Stimulated activated naive CD8-positive, alpha-beta T cell treated with anti-CD3 and anti-CD28 coated beads, Interleukin-15, Interleukin-2, amounts not matched to agents 100 ng/mL and 50 ng/mL, for 24 hours (primary cell): Measurements from ENCODE around the gene GTF2E1.
"Not testable (repeated sequence)": the region's sequence is repeated elsewhere in the genome, so short reads cannot be mapped to it uniquely, and the experiment has no call there.

ENCODE experiments used
- H3K27ac Mint-ChIP-seq: one replicate; pipeline ENCODE4 v1.8.0; 2021; ENCODE audit warnings: mild to moderate bottlenecking, mixed read lengths
- H3K27me3 Mint-ChIP-seq: one replicate; pipeline ENCODE4 v1.8.0; 2021; ENCODE audit warnings: mixed read lengths
- H3K36me3 Mint-ChIP-seq: one replicate; pipeline ENCODE4 v1.8.0; 2021; ENCODE audit warnings: low read depth, mixed read lengths
- H3K4me1 Mint-ChIP-seq: one replicate; pipeline ENCODE4 v1.8.0; 2021; ENCODE audit warnings: low read depth, mixed read lengths
- H3K4me3 Mint-ChIP-seq: one replicate; pipeline ENCODE4 v1.8.0; 2021; ENCODE audit warnings: mild to moderate bottlenecking, mixed read lengths
- H3K9me3 Mint-ChIP-seq: one replicate; pipeline ENCODE4 v1.8.0; 2021; ENCODE audit warnings: mixed read lengths

Gene GTF2E1

GRCh38 chr3:120769436-120769835 is 26.9 kb downstream of the GTF2E1 start:
- H3K4me3 Mint-ChIP-seq: no peak overlapping the region
- no peak overlapping the region for H3K27ac Mint-ChIP-seq
- peaks cover 17% of the 10 kb centered on the region for H3K36me3 Mint-ChIP-seq
- no peaks in the 10 kb centered on the region for H3K27me3 Mint-ChIP-seq
- peaks cover 24% of the 10 kb centered on the region for H3K4me1 Mint-ChIP-seq
- H3K9me3 Mint-ChIP-seq: no peaks in the 10 kb centered on the region

DNA sequence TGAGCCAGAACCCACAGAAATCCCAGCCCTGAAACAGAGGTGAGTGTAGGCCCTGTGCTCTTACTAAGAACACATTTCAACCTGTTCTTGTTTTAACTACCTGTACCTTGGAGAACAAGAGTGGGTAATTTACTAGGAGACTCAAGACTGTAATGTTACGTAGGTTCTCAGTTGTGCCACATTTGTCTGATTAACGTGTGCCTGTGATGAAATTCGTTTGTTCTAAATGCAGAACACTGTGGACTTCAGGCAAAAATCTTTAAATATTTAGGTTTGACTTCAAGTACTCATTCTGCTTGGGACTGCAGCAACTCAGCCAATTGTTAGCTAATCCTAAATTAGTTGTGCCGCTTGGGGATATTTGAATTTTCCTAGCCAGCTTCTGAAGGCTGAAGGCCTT is 28.3 kb downstream of the GTF2E1 start:
- peaks cover 17% of the 10 kb centered on the region for H3K36me3 Mint-ChIP-seq
- H3K4me3 Mint-ChIP-seq: no peak overlapping the region
- no peaks in the 10 kb centered on the region for H3K27me3 Mint-ChIP-seq
- no peaks in the 10 kb centered on the region for H3K9me3 Mint-ChIP-seq
- no peak overlapping the region for H3K27ac Mint-ChIP-seq
- peaks cover 16% of the 10 kb centered on the region for H3K4me1 Mint-ChIP-seq

GRCh38 chr3:120772081-120772480 is 29.5 kb downstream of the GTF2E1 start:
- no peak overlapping the region for H3K4me3 Mint-ChIP-seq
- H3K9me3 Mint-ChIP-seq: no peaks in the 10 kb centered on the region
- H3K36me3 Mint-ChIP-seq: peaks cover 17% of the 10 kb centered on the region
- H3K27me3 Mint-ChIP-seq: no peaks in the 10 kb centered on the region
- H3K27ac Mint-ChIP-seq: no peak overlapping the region
- H3K4me1 Mint-ChIP-seq: peaks cover 8% of the 10 kb centered on the region

GRCh38 chr3:120773932-120774331 is 31.4 kb downstream of the GTF2E1 start:
- no peak overlapping the region for H3K27ac Mint-ChIP-seq
- H3K27me3 Mint-ChIP-seq: no peaks in the 10 kb centered on the region
- no peaks in the 10 kb centered on the region for H3K9me3 Mint-ChIP-seq
- H3K36me3 Mint-ChIP-seq: peaks cover 17% of the 10 kb centered on the region
- peaks cover 8% of the 10 kb centered on the region for H3K4me1 Mint-ChIP-seq
- H3K4me3 Mint-ChIP-seq: no peak overlapping the region

GRCh38 chr3:120775411-120775810 is 32.9 kb downstream of the GTF2E1 start:
- Mint-ChIP-seq H3K27ac (no peak overlapping the region), H3K4me1 (peaks cover 8% of the 10 kb centered on the region), H3K36me3 (peaks cover 28% of the 10 kb centered on the region), H3K9me3 (no peaks in the 10 kb centered on the region), H3K27me3 (no peaks in the 10 kb centered on the region), H3K4me3 (no peak overlapping the region)

GRCh38 chr3:120778776-120779175 is 36.2 kb downstream of the GTF2E1 start:
- no peak overlapping the region for H3K27ac Mint-ChIP-seq
- no peaks in the 10 kb centered on the region for H3K9me3 Mint-ChIP-seq
- no peaks in the 10 kb centered on the region for H3K27me3 Mint-ChIP-seq
- peaks cover 28% of the 10 kb centered on the region for H3K36me3 Mint-ChIP-seq
- H3K4me3 Mint-ChIP-seq: no peak overlapping the region
- no peaks in the 10 kb centered on the region for H3K4me1 Mint-ChIP-seq

DNA sequence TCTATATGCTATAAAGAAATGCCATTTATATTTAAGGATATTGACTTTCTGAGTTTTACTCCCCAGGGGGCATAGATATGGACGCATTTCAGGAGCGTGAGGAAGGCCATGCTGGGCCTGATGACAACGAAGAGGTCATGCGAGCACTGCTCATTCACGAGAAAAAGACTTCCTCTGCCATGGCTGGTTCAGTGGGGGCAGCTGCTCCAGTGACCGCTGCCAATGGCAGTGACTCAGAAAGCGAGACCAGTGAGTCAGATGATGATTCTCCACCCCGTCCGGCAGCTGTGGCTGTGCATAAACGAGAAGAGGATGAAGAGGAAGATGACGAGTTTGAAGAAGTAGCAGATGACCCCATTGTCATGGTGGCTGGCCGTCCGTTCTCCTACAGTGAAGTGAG is 38.4 kb downstream of the GTF2E1 start:
- no peak overlapping the region for H3K4me3 Mint-ChIP-seq
- H3K9me3 Mint-ChIP-seq: no peaks in the 10 kb centered on the region
- H3K4me1 Mint-ChIP-seq: no peaks in the 10 kb centered on the region
- peaks cover 36% of the 10 kb centered on the region for H3K36me3 Mint-ChIP-seq
- no peak overlapping the region for H3K27ac Mint-ChIP-seq
- H3K27me3 Mint-ChIP-seq: no peaks in the 10 kb centered on the region

- peaks cover 21% of the 10 kb centered on the region for H3K36me3 Mint-ChIP-seq
- not testable (repeated sequence) for H3K9me3 Mint-ChIP-seq, H3K4me3 Mint-ChIP-seq, H3K27ac Mint-ChIP-seq, H3K4me1 Mint-ChIP-seq, H3K27me3 Mint-ChIP-seq
Measured at GRCh38 chr3:120785832-120786231, 43.3 kb downstream of the GTF2E1 start.

DNA sequence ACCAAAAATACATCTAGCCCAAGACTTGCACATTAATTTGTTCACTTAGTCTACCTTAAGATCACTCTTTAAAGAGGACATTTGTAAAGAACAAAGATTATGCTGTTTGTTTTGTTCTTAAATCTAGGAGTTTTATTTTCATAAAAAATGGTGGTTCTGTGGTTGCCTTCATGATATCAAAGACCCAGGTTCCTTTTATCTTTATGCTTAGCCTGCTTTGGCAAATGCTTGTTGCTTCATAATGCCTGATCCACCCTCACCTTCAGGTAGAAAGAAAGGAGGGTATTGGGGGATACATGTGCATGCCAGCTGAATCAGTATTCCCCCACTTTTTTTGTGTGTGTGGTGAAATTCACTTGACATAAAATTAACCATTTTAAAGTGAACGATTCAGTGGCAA is 48.5 kb downstream of the GTF2E1 start:
- H3K27ac Mint-ChIP-seq: no peak overlapping the region
- H3K36me3 Mint-ChIP-seq: no peaks in the 10 kb centered on the region
- peaks cover 9% of the 10 kb centered on the region for H3K4me1 Mint-ChIP-seq
- H3K27me3 Mint-ChIP-seq: no peaks in the 10 kb centered on the region
- H3K9me3 Mint-ChIP-seq: no peaks in the 10 kb centered on the region
- H3K4me3 Mint-ChIP-seq: no peak overlapping the region

DNA sequence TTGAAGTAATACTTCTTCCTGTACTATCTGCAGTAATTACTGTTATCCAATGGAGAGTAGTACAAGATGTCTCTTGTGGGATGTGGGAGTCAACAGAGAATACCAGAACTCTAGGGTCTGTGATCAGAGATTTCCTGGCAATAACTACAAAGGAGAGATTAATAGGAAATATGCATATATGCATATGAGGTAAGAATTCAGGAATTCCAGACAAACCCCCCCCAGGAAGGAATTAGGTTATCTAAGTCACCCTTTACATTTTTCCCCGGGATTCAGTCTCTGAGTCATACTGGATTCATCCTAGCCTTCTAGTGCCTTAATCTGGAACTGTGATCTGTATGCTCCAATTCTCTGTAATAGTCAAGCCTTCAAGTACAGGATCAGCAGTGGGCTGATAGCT is 49.4 kb downstream of the GTF2E1 start:
- Mint-ChIP-seq H3K4me1 (peaks cover 9% of the 10 kb centered on the region), H3K27me3 (no peaks in the 10 kb centered on the region), H3K4me3 (no peak overlapping the region), H3K27ac (no peak overlapping the region), H3K9me3 (no peaks in the 10 kb centered on the region), H3K36me3 (no peaks in the 10 kb centered on the region)

- no peak overlapping the region for H3K4me3 Mint-ChIP-seq
- no peak overlapping the region for H3K27ac Mint-ChIP-seq
- no peaks in the 10 kb centered on the region for H3K36me3 Mint-ChIP-seq
- no peaks in the 10 kb centered on the region for H3K27me3 Mint-ChIP-seq
- H3K4me1 Mint-ChIP-seq: peaks cover 9% of the 10 kb centered on the region
- no peaks in the 10 kb centered on the region for H3K9me3 Mint-ChIP-seq
Measured at GRCh38 chr3:120793601-120794000, 51.1 kb downstream of the GTF2E1 start.

DNA sequence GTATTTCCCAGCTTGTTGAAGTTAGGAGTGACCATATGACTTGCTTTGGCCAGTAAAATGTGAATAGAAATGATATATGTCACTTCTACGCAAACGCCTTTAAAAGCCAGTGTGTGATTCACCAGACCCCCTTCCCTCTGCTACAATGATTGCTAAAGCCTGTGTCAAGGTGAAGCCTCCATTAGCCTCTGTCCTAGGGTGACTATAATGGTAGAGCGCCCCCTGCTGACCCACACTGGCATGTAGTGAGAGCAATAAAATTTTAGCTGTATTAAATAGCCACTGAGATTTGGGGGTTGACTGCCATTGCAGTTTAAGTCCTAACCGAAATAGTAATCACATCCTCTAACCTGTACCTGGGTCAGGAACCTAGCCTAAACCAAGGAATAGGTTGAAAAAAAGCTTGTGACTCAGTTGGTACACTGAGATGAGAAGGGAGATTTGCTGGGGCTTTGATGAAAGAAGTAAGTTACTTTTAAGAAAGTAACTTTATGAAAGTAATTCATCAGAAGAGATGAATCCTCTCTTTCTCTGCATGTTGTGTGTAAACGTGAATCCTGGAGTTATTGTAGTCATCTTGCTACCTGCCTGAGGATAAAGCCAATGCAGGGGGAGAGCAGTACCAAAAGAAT is 52.6 kb downstream of the GTF2E1 start:
- H3K4me1 Mint-ChIP-seq: peaks cover 9% of the 10 kb centered on the region
- H3K36me3 Mint-ChIP-seq: no peaks in the 10 kb centered on the region
- H3K9me3 Mint-ChIP-seq: no peaks in the 10 kb centered on the region
- H3K27me3 Mint-ChIP-seq: no peaks in the 10 kb centered on the region
- no peak overlapping the region for H3K4me3 Mint-ChIP-seq
- H3K27ac Mint-ChIP-seq: no peak overlapping the region

DNA sequence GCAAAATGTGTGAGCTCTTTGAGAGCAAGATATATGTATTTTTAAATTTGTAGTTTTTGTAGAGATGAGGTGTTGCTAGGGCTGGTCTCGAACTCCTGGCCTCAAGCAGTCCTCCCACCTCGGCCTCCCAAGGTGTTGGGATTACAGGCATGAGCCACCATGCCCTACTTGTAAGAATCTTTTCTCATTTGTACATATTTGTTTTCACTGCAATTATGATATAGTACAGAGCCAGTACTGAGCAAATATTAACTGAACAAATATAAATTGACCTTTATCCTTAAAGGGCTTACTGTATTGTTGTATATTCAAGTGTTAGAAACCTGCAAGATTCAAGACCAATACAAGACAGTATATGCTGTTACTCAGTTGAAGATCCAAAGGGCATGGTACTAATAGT is 53.4 kb downstream of the GTF2E1 start:
- Mint-ChIP-seq H3K9me3 (no peaks in the 10 kb centered on the region), H3K36me3 (no peaks in the 10 kb centered on the region), H3K4me3 (no peak overlapping the region), H3K27me3 (no peaks in the 10 kb centered on the region), H3K4me1 (peaks cover 6% of the 10 kb centered on the region), H3K27ac (no peak overlapping the region)

DNA sequence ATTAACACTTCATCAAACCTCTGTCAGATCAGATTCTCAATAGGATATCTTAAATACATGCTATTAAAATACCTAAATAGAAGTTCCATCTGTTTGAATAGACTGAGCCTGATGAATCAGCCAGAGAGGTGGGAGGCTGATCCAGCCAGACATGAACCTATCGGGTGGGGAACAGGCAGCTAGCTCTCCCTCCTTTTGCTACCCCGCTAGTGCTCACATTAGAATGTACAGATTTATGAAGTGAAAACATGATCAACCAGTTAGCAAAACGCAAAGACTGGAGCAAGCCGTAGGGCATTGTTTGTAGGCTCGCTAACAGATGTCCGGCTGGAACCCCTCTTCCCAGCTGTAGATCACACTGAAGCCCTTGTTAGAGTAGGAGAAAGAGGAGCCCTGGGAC is 54.4 kb downstream of the GTF2E1 start:
- Mint-ChIP-seq H3K27ac (no peak overlapping the region), H3K4me1 (no peaks in the 10 kb centered on the region), H3K27me3 (no peaks in the 10 kb centered on the region), H3K4me3 (no peak overlapping the region), H3K9me3 (no peaks in the 10 kb centered on the region), H3K36me3 (no peaks in the 10 kb centered on the region)

- Mint-ChIP-seq H3K4me1 (no peaks in the 10 kb centered on the region), H3K27ac (no peak overlapping the region), H3K27me3 (no peaks in the 10 kb centered on the region), H3K4me3 (no peak overlapping the region), H3K36me3 (no peaks in the 10 kb centered on the region), H3K9me3 (no peaks in the 10 kb centered on the region)
Measured at GRCh38 chr3:120797857-120798256, 55.3 kb downstream of the GTF2E1 start.

GRCh38 chr3:120798346-120798745 is 55.8 kb downstream of the GTF2E1 start:
- no peak overlapping the region for H3K27ac Mint-ChIP-seq
- H3K4me3 Mint-ChIP-seq: no peak overlapping the region
- no peaks in the 10 kb centered on the region for H3K36me3 Mint-ChIP-seq
- H3K4me1 Mint-ChIP-seq: no peaks in the 10 kb centered on the region
- no peaks in the 10 kb centered on the region for H3K27me3 Mint-ChIP-seq
- H3K9me3 Mint-ChIP-seq: no peaks in the 10 kb centered on the region
